IMR-90 (cell line): Measurements from ENCODE around the gene SLC16A1. TPM values are rescaled to one million over a fixed set of nuclear protein-coding genes. Genes with fewer than 3 reads are reported as not detected.

Experiments
- ATAC-seq: fragments of 200-7000 bp; cut with Tn5 transposase; 2 replicates; pipeline ENCODE4 v1.9.1; 2020; ENCODE audit warnings: low read depth, mild to moderate bottlenecking, moderate library complexity
- BruUV-seq: library from RNA; stranded (reverse); fragments of 400-500 nt; replicated peaks from 2 replicates; lab custom pipeline; 2021; lab: Mats Ljungman, UMichigan
- CTCF ChIA-PET: fragments of 300-600 bp; formaldehyde crosslinking; extraction: SDS; loops from one replicate; lab custom pipeline; 2021; ENCODE audit warnings: antibody characterized with exemption; lab: Yijun Ruan, JAX
- POLR2A ChIA-PET: fragments of 300-600 bp; sonication (Branson Sonifier 250); formaldehyde crosslinking; loops from one replicate; lab custom pipeline; 2022; ENCODE audit warnings: antibody characterized with exemption; ENCODE audit not compliant: unreplicated experiment; lab: Charles Lee
- DNase-seq: peaks from one replicate; pipeline ENCODE4 v3.0.0; 2013
- H2AFZ ChIP-seq: replicated peaks from 2 replicates; pipeline ENCODE3; 2013; ENCODE audit warnings: low read length, mild to moderate bottlenecking; ENCODE audit not compliant: poor library complexity
- H2AK5ac ChIP-seq: 2 replicates; pipeline ENCODE4 v1.6.1; 2013; ENCODE audit warnings: low read depth, low read length, inconsistent platforms
- H2AK9ac ChIP-seq: replicated peaks from 2 replicates; pipeline ENCODE3; 2013; ENCODE audit warnings: mild to moderate bottlenecking, low read depth, low read length, moderate library complexity; ENCODE audit not compliant: poor library complexity
- H2BK120ac ChIP-seq: 2 replicates; pipeline ENCODE4 v1.6.1; 2013; ENCODE audit warnings: low read depth, low read length, inconsistent platforms
- H2BK15ac ChIP-seq: 3 replicates; pipeline ENCODE4 v1.6.1; 2013; ENCODE audit warnings: low read depth, low read length, inconsistent platforms
- H2BK20ac ChIP-seq: 2 replicates; pipeline ENCODE4 v1.6.1; 2013; ENCODE audit warnings: low read depth, mild to moderate bottlenecking, inconsistent platforms, low read length, moderate library complexity
- H2BK5ac ChIP-seq: 2 replicates; pipeline ENCODE4 v1.6.1; 2013; ENCODE audit warnings: mild to moderate bottlenecking, low read depth, low read length, inconsistent platforms; ENCODE audit not compliant: poor library complexity, severe bottlenecking
- H3K14ac ChIP-seq: replicated peaks from 2 replicates; pipeline ENCODE4 v1.6.1; 2013; ENCODE audit warnings: low read depth, low read length, inconsistent platforms
- H3K18ac ChIP-seq: 2 replicates; pipeline ENCODE4 v1.6.1; 2013; ENCODE audit warnings: low read depth, low read length, control low read depth
- H3K23ac ChIP-seq: 2 replicates; pipeline ENCODE4 v1.6.1; 2013; ENCODE audit warnings: low read depth, low read length, inconsistent platforms
- H3K27ac ChIP-seq: 2 replicates; pipeline ENCODE4 v1.5.1; 2013; ENCODE audit warnings: mild to moderate bottlenecking, control low read depth, low read length; ENCODE audit not compliant: insufficient read depth
- H3K27me3 ChIP-seq: 2 replicates; pipeline ENCODE4 v1.6.1; 2013; ENCODE audit warnings: low read length; ENCODE audit not compliant: control insufficient read depth, insufficient read depth
- H3K36me3 ChIP-seq: 2 replicates; pipeline ENCODE4 v1.6.1; 2013; ENCODE audit warnings: low read length, mixed read lengths; ENCODE audit not compliant: control insufficient read depth, insufficient read depth
- H3K4ac ChIP-seq: 2 replicates; pipeline ENCODE4 v1.6.1; 2013; ENCODE audit warnings: low read depth, low read length, inconsistent platforms
- H3K4me1 ChIP-seq: 2 replicates; pipeline ENCODE4 v1.6.1; 2013; ENCODE audit warnings: low read length, mixed read lengths; ENCODE audit not compliant: control insufficient read depth, insufficient read depth
- H3K4me2 ChIP-seq: 2 replicates; pipeline ENCODE4 v1.6.1; 2013; ENCODE audit warnings: low read depth, mild to moderate bottlenecking, control low read depth, low read length, moderate library complexity
- H3K4me3 ChIP-seq: 2 replicates; pipeline ENCODE4 v1.5.1; 2013; ENCODE audit warnings: low read depth, mild to moderate bottlenecking, control low read depth, low read length, moderate library complexity; ENCODE audit not compliant: insufficient read depth
- H3K56ac ChIP-seq: 2 replicates; pipeline ENCODE4 v1.6.1; 2013; ENCODE audit warnings: low read length, inconsistent platforms; ENCODE audit not compliant: insufficient read depth; ENCODE audit errors: extremely low read depth
- H3K79me1 ChIP-seq, 2 experiments: 2 replicates each; pipeline ENCODE4 v1.6.1; 2013; ENCODE audit warnings: low read length in 2 of 2, inconsistent platforms in 1 of 2, low read depth in 1 of 2
- H3K9ac ChIP-seq: 2 replicates; pipeline ENCODE4 v1.6.1; 2013; ENCODE audit warnings: low read depth, low read length, control low read depth
- H3K9me1 ChIP-seq: 2 replicates; pipeline ENCODE4 v1.6.1; 2013; ENCODE audit warnings: low read length, inconsistent platforms; ENCODE audit not compliant: insufficient read depth
- H3K9me3 ChIP-seq: 2 replicates; pipeline ENCODE4 v1.6.1; 2013; ENCODE audit warnings: low read length; ENCODE audit not compliant: control insufficient read depth, insufficient read depth
- H4K20me1 ChIP-seq: 2 replicates; pipeline ENCODE4 v1.6.1; 2013; ENCODE audit warnings: low read length, inconsistent platforms; ENCODE audit not compliant: insufficient read depth
- H4K5ac ChIP-seq: 2 replicates; pipeline ENCODE4 v1.6.1; 2013; ENCODE audit warnings: mild to moderate bottlenecking, low read depth, low read length, control low read depth
- H4K8ac ChIP-seq, 2 experiments: 2 replicates each; pipeline ENCODE4 v1.6.1; 2013; ENCODE audit warnings: low read depth in 2 of 2, low read length in 2 of 2, control low read depth in 1 of 2, inconsistent platforms in 1 of 2
- H4K91ac ChIP-seq: 2 replicates; pipeline ENCODE4 v1.6.1; 2013; ENCODE audit warnings: low read depth, low read length, inconsistent platforms; ENCODE audit not compliant: insufficient read depth
- BHLHE40 ChIP-seq: fragments of 150-350 bp; IDR thresholded peaks from 2 replicates; pipeline ENCODE4 v1.6.1; 2016; ENCODE audit warnings: mild to moderate bottlenecking, low read depth, low read length
- CEBPB ChIP-seq: IDR thresholded peaks from 2 replicates; pipeline ENCODE4 v1.6.1; 2012; ENCODE audit warnings: low read depth, low read length, improper control_type of control experiment
- CTCF ChIP-seq: conservative IDR thresholded peaks from 2 replicates; pipeline ENCODE4 v1.5.1; 2012; ENCODE audit warnings: mild to moderate bottlenecking, low read depth, low read length, improper control_type of control experiment
- ELK1 ChIP-seq: fragments of 150-350 bp; IDR thresholded peaks from 2 replicates; pipeline ENCODE4 v1.6.1; 2016; ENCODE audit warnings: low read depth, mild to moderate bottlenecking, low read length, moderate library complexity, borderline replicate concordance
- FOS ChIP-seq: fragments of 150-350 bp; IDR thresholded peaks from 2 replicates; pipeline ENCODE4 v1.6.1; 2016; ENCODE audit warnings: low read depth, low read length
- MXI1 ChIP-seq: IDR thresholded peaks from 2 replicates; pipeline ENCODE4 v1.6.1; 2012; ENCODE audit warnings: low read depth, mild to moderate bottlenecking, low read length, moderate library complexity, borderline replicate concordance
- NFE2L2 ChIP-seq: fragments of 150-350 bp; IDR thresholded peaks from 2 replicates; pipeline ENCODE4 v1.6.1; 2016; ENCODE audit warnings: low read depth, mild to moderate bottlenecking, low read length
- POLR2A ChIP-seq: IDR thresholded peaks from 2 replicates; pipeline ENCODE4 v1.6.1; 2012; ENCODE audit warnings: mild to moderate bottlenecking, low read depth, low read length
- RAD21 ChIP-seq: IDR thresholded peaks from 2 replicates; pipeline ENCODE4 v1.6.1; 2012; ENCODE audit warnings: low read length, improper control_type of control experiment
- RCOR1 ChIP-seq: IDR thresholded peaks from 2 replicates; pipeline ENCODE4 v1.6.1; 2012; ENCODE audit warnings: mild to moderate bottlenecking, low read length, improper control_type of control experiment; ENCODE audit not compliant: insufficient replicate concordance
- RFX5 ChIP-seq: IDR thresholded peaks from 2 replicates; pipeline ENCODE4 v1.8.0; 2012; ENCODE audit warnings: low read depth, mild to moderate bottlenecking, low read length, moderate library complexity
- SMC3 ChIP-seq: fragments of 150-350 bp; IDR thresholded peaks from 2 replicates; pipeline ENCODE4 v1.6.1; 2016; ENCODE audit warnings: low read depth, mild to moderate bottlenecking, antibody characterized with exemption, low read length, moderate library complexity
- USF2 ChIP-seq: fragments of 150-350 bp; IDR thresholded peaks from 2 replicates; pipeline ENCODE4 v1.6.1; 2017; ENCODE audit warnings: mild to moderate bottlenecking, antibody characterized with exemption, low read length, low read depth
- WGBS, 2 experiments: methylation state at CpG; one replicate each; pipeline versions ENCODE4 v1.1.5 to v1.1.7; 2013; ENCODE audit warnings: missing lambda C conversion rate in 2 of 2; ENCODE audit not compliant: insufficient read length in 1 of 2; ENCODE audit errors: extremely low coverage in 2 of 2; 5-methylcytosine and 5-hydroxymethylcytosine counted together
- dilution Hi-C: fragments of 300-500 bp; cut with HindIII; formaldehyde crosslinking; loops from one replicate; pipeline ENCODE4 v1.14.3; 2018; ENCODE audit warnings: low sequenced_read_pairs; ENCODE audit not compliant: unreplicated experiment
- in situ Hi-C: fragments of 300-500 bp; cut with MboI; formaldehyde crosslinking; loops from 3 replicates; pipeline ENCODE4 v1.14.3; 2019; ENCODE audit warnings: low sequenced_read_pairs, inconsistent platforms, mixed read lengths
- intact Hi-C: fragments of 100-400 bp; cut with micrococcal nuclease; formaldehyde crosslinking; loops from 2 replicates; pipeline ENCODE4 v1.10.0; 2022
- polyA plus RNA-seq, 3 experiments: library from polyadenylated mRNA; depleted of rRNA; stranded (reverse); fragments of >200 nt; gene quantifications; 2 replicates each; pipeline ENCODE4 v1.2.3, GENCODE V29; 2012; ENCODE audit warnings: low replicate concordance in 1 of 3
- total RNA-seq: library from RNA; depleted of rRNA; stranded (reverse); fragments of >200 nt; gene quantifications from 2 replicates; pipeline ENCODE4 v1.2.3, GENCODE V29; 2012

Gene SLC16A1
- total and polyA plus RNA-seq, 2 of the 4 experiments (the other 2 are of a cell fraction): 32.9 to 156 TPM

DNA sequence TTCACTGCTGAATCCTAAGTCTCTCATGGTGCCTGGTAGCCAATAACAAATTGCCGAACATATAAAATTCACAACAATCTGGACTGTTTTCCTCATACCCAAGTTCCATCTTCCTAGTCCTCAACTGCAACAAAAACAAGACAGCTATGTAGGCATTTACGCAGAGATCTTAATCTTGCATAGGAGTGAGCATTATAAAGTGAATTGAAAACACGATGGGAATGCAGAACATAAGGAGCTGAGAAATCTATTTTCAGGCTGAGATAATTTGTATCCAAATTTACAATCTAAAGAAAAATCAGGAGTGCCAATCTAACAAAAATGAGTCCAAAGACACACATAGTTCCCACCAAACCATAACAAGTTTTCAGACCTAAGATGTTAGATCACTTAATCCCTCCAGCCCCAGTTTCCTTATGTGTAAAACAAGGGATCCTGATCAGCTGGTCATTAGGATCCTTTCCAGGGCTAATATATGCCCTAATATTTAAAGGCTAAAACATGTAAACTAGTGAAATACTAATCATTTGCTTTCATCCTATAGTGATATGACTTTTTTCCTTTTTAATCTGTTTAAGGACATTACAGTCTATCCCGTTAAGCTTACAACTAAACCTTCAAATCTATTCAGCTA lies 1.9 kb downstream of the SLC16A1 start:
- Histone ChIP-seq H3K9ac (peak overlapping the region; percentile 48; the same call in 1 of the 2 replicates), H4K91ac (no peak overlapping the region), H3K79me1 (peaks cover 22 to 62% of the 10 kb centered on the region in 2 experiments), H3K4ac (no peak overlapping the region), H3K18ac (no peak overlapping the region), H3K4me3 (no peak overlapping the region), H3K36me3 (no peaks in the 10 kb centered on the region), H3K27ac (no peak overlapping the region), H2BK20ac (no peak overlapping the region), H3K4me1 (no peaks in the 10 kb centered on the region), H3K56ac (no peak overlapping the region), H3K23ac (peak overlapping the region; percentile 75; the same call in 1 of the 2 replicates), H3K9me1 (peaks cover 2% of the 10 kb centered on the region; the same call in 1 of the 2 replicates), H3K27me3 (no peaks in the 10 kb centered on the region), H2BK5ac (peak overlapping the region; percentile 56), H2AFZ (no peak overlapping the region), H3K4me2 (peak overlapping the region; percentile 96), H4K8ac (no peak overlapping the region), H2AK5ac (no peak overlapping the region), H3K9me3 (no peaks in the 10 kb centered on the region), H2BK15ac (no peak overlapping the region), H4K20me1 (0 out of 2 replicates have a peak, but pooled peaks cover 13% of the 10 kb centered on the region), H2AK9ac (no peak overlapping the region), H4K5ac (no peak overlapping the region), H2BK120ac (no peak overlapping the region), H3K14ac (0 out of 2 replicates have a peak overlapping the region, but pooled peaks have one; percentile 36)
- TF ChIP-seq BHLHE40: no peak
- no peak for TF ChIP-seq RCOR1
- no peak for TF ChIP-seq RFX5
- no peak for TF ChIP-seq NFE2L2
- no peak for TF ChIP-seq USF2
- TF ChIP-seq CEBPB: no peak
- no peak for TF ChIP-seq ELK1
- TF ChIP-seq POLR2A: no peak
- TF ChIP-seq CTCF: no peak
- TF ChIP-seq FOS: no peak
- no peak for TF ChIP-seq SMC3
- TF ChIP-seq RAD21: no peak
- TF ChIP-seq MXI1: no peak
- dilution Hi-C loops: no loop called here
- intact Hi-C loops: loop anchor here (10.0 kb wide), 1 partner anchor 239 kb away; the partner anchor contains the start of gene PPM1J
- in situ Hi-C loops: loop anchor here (10.0 kb wide), 1 partner anchor 239 kb away; the partner anchor contains the start of gene PPM1J
- DNase-seq: peak; percentile 13
- BruUV-seq: no TSS peak
- POLR2A ChIA-PET: interaction anchor here (0.6 to 0.9 kb wide), 2 partner anchors 17 to 38 kb away, joined by 3 to 14 read pairs; no protein-coding TSS in a partner anchor
- WGBS, 2 experiments: 40% methylated on average over 1 of the region's 4 CpGs; no CpG with 5 or more reads in 1 of the 2 experiments
- CTCF ChIA-PET: interaction anchor here (0.6 to 2.5 kb wide), 5 partner anchors 16 to 272 kb away, joined by 3 to 13 read pairs (median 3); no protein-coding TSS in a partner anchor
- no peak for ATAC-seq
